H9 (cell line): ENCODE measurements around the gene UQCC3. TPM values are rescaled to one million over a fixed set of nuclear protein-coding genes. Genes with fewer than 3 reads are reported as not detected.
A peak's percentile ranks its signal among the peaks of the same experiment; 100 is the strongest.

Source experiments
- DNase-seq: peaks from one replicate; pipeline ENCODE4 v3.0.0-alpha.2; 2017
- H2AFZ ChIP-seq: one replicate; pipeline ENCODE4 v1.6.1; 2013; ENCODE audit warnings: mild to moderate bottlenecking, low read length, control low read depth, moderate library complexity
- H2AK5ac ChIP-seq: 2 replicates; pipeline ENCODE4 v1.6.1; 2013; ENCODE audit warnings: low read length, control low read depth, mixed read lengths; ENCODE audit not compliant: insufficient read length
- H2BK120ac ChIP-seq: one replicate; pipeline ENCODE4 v1.6.1; 2013; ENCODE audit warnings: low read depth, mild to moderate bottlenecking, low read length, control low read depth, inconsistent platforms; ENCODE audit not compliant: poor library complexity, severe bottlenecking
- H2BK12ac ChIP-seq: 2 replicates; pipeline ENCODE4 v1.6.1; 2013; ENCODE audit warnings: low read length, control low read depth, mixed read lengths, low read depth; ENCODE audit not compliant: insufficient read length
- H2BK15ac ChIP-seq: 2 replicates; pipeline ENCODE4 v1.6.1; 2013; ENCODE audit warnings: low read depth, low read length, control low read depth
- H2BK20ac ChIP-seq: one replicate; pipeline ENCODE4 v1.6.1; 2013; ENCODE audit warnings: low read depth, mild to moderate bottlenecking, low read length, control low read depth, inconsistent platforms; ENCODE audit not compliant: poor library complexity, severe bottlenecking
- H2BK5ac ChIP-seq: 2 replicates; pipeline ENCODE4 v1.6.1; 2013; ENCODE audit warnings: low read length, control low read depth, mixed read lengths; ENCODE audit not compliant: insufficient read length
- H3K14ac ChIP-seq: 2 replicates; pipeline ENCODE4 v1.6.1; 2013; ENCODE audit warnings: low read length, control low read depth; ENCODE audit not compliant: insufficient read depth
- H3K18ac ChIP-seq: 2 replicates; pipeline ENCODE4 v1.6.1; 2013; ENCODE audit warnings: low read depth, mild to moderate bottlenecking, mixed read lengths, low read length, control low read depth; ENCODE audit not compliant: insufficient read length
- H3K23ac ChIP-seq: 2 replicates; pipeline ENCODE4 v1.6.1; 2013; ENCODE audit warnings: low read length, control low read depth, mixed read lengths, low read depth; ENCODE audit not compliant: insufficient read length
- H3K23me2 ChIP-seq: 2 replicates; pipeline ENCODE4 v1.6.1; 2013; ENCODE audit warnings: low read depth, mild to moderate bottlenecking, mixed read lengths, low read length, control low read depth; ENCODE audit not compliant: insufficient read length, poor library complexity, severe bottlenecking
- H3K27ac ChIP-seq: 2 replicates; pipeline ENCODE4 v1.5.1; 2013; ENCODE audit warnings: low read length, control low read depth, mixed read lengths, low read depth; ENCODE audit not compliant: insufficient read length
- H3K27me3 ChIP-seq: 2 replicates; pipeline ENCODE4 v1.6.1; 2013; ENCODE audit warnings: low read length, control low read depth, inconsistent platforms; ENCODE audit not compliant: insufficient read depth
- H3K4ac ChIP-seq: 2 replicates; pipeline ENCODE4 v1.6.1; 2013; ENCODE audit warnings: low read depth, mild to moderate bottlenecking, control low read depth, inconsistent platforms, low read length, moderate library complexity
- H3K4me1 ChIP-seq: 2 replicates; pipeline ENCODE4 v1.6.1; 2013; ENCODE audit warnings: low read length, control low read depth, inconsistent platforms; ENCODE audit not compliant: insufficient read depth
- H3K4me2 ChIP-seq: 2 replicates; pipeline ENCODE4 v1.6.1; 2013; ENCODE audit warnings: low read length, control low read depth, mixed read lengths; ENCODE audit not compliant: insufficient read length, insufficient read depth
- H3K56ac ChIP-seq: 2 replicates; pipeline ENCODE4 v1.6.1; 2013; ENCODE audit warnings: low read depth, mild to moderate bottlenecking, mixed read lengths, low read length, control low read depth; ENCODE audit not compliant: insufficient read length
- H3K79me1 ChIP-seq: 2 replicates; pipeline ENCODE4 v1.6.1; 2013; ENCODE audit warnings: low read depth, mild to moderate bottlenecking, moderate library complexity, low read length, control low read depth, inconsistent platforms; ENCODE audit not compliant: insufficient read depth, poor library complexity, severe bottlenecking
- H3K79me2 ChIP-seq: 2 replicates; pipeline ENCODE4 v1.6.1; 2013; ENCODE audit warnings: low read length, control low read depth, inconsistent platforms; ENCODE audit not compliant: insufficient read depth
- H3K9ac ChIP-seq: 2 replicates; pipeline ENCODE4 v1.6.1; 2013; ENCODE audit warnings: low read length, control low read depth, mixed read lengths; ENCODE audit not compliant: insufficient read length; ENCODE audit errors: extremely low read depth
- H3K9me3 ChIP-seq: one replicate; pipeline ENCODE4 v1.6.1; 2013; ENCODE audit warnings: low read depth, low read length, inconsistent platforms; ENCODE audit not compliant: control insufficient read depth
- H3T11ph ChIP-seq: one replicate; pipeline ENCODE4 v1.6.1; 2013; ENCODE audit warnings: mild to moderate bottlenecking, low read length, control low read depth, inconsistent platforms
- H4K20me1 ChIP-seq: one replicate; pipeline ENCODE4 v1.6.1; 2013; ENCODE audit not compliant: control insufficient read depth, insufficient read length, insufficient read depth
- H4K5ac ChIP-seq: 2 replicates; pipeline ENCODE4 v1.6.1; 2013; ENCODE audit warnings: low read depth, mild to moderate bottlenecking, mixed read lengths, low read length, control low read depth; ENCODE audit not compliant: insufficient read length
- H4K8ac ChIP-seq: replicated peaks from 2 replicates; pipeline ENCODE4 v1.6.1; 2013; ENCODE audit warnings: low read length, control low read depth, mixed read lengths, low read depth; ENCODE audit not compliant: insufficient read length
- H4K91ac ChIP-seq: 2 replicates; pipeline ENCODE4 v1.6.1; 2013; ENCODE audit warnings: low read depth, mild to moderate bottlenecking, moderate library complexity, mixed read lengths, low read length, control low read depth; ENCODE audit not compliant: insufficient read length
- H3K27ac Mint-ChIP-seq, 3 experiments: 2 replicates in 2 of 3; 3 replicates in 1 of 3; pipeline ENCODE4 v1.8.0; 2020 to 2021; ENCODE audit warnings: mixed read lengths in 3 of 3, mild to moderate bottlenecking in 1 of 3, moderate library complexity in 1 of 3
- H3K27me3 Mint-ChIP-seq: 2 replicates; pipeline ENCODE4 v1.8.0; 2021; ENCODE audit warnings: low read depth, mild to moderate bottlenecking, moderate library complexity, mixed read lengths
- H3K36me3 Mint-ChIP-seq, 3 experiments: 2 replicates in 2 of 3; 3 replicates in 1 of 3; pipeline ENCODE4 v1.8.0; 2020 to 2021; ENCODE audit warnings: low read depth in 3 of 3, mixed read lengths in 3 of 3; ENCODE audit not compliant: insufficient read depth in 1 of 3
- H3K4me1 Mint-ChIP-seq, 2 experiments: 2 replicates each; pipeline ENCODE4 v1.8.0; 2020; ENCODE audit warnings: mixed read lengths in 2 of 2
- H3K4me3 Mint-ChIP-seq, 2 experiments: 2 replicates in 1 of 2; 3 replicates in 1 of 2; pipeline ENCODE4 v1.8.0; 2020 to 2021; ENCODE audit warnings: mild to moderate bottlenecking in 2 of 2, mixed read lengths in 2 of 2, moderate library complexity in 1 of 2
- H3K9me3 Mint-ChIP-seq, 2 experiments: 2 replicates in 1 of 2; 3 replicates in 1 of 2; pipeline ENCODE4 v1.8.0; 2020; ENCODE audit warnings: mild to moderate bottlenecking in 2 of 2, mixed read lengths in 2 of 2, moderate library complexity in 1 of 2
- WGBS: extraction: QIAGEN DNeasy Blood & Tissue Kit; methylation state at CpG from one replicate; pipeline ENCODE4 v1.1.7; 2013; ENCODE audit warnings: missing lambda C conversion rate, low lambda C conversion rate, mixed read lengths; ENCODE audit not compliant: insufficient read length; ENCODE audit errors: extremely low coverage; 5-methylcytosine and 5-hydroxymethylcytosine counted together
- total RNA-seq: library from RNA; stranded (reverse); gene quantifications from 2 replicates; pipeline ENCODE4 v1.2.1, GENCODE V29; 2021
- TF ChIP-seq, protein P1 (sequence below): fragments of 200-600 bp; sonication (generic); conservative IDR thresholded peaks from 3 replicates; pipeline ENCODE4 v1.8.0; 2021; ENCODE audit warnings: antibody characterized with exemption, mild to moderate bottlenecking

UQCC3 gene
- total RNA-seq, 1 experiment from 2014 or later: 11.1 TPM

DNA sequence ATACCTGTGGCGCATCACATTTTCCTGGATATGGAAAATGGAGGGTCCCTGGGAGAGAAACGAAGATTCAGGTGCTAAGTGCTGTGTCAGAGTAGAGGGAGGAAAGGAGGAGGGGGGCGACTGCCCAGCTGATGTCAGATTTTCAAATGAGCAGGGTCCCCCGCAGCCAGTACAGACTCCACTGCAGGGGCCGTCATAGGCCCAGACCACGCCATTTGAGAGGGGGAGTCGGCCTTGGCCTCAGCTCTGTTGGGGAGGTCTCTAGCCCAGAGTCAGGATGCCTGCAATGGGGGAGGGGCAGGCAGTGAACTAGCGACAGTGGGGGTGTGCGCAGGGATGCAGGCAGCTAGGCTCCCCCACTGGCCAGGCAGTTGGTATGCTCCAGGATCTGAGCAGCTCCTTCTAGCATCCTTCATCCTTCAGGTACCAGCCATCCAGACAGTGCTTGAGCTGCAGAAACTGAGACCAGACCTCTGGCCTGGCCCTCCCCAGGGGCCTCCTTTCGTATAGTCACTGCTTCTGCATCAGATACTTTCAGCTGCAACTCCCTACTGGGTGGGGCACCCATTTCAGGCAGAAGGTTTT lies 35.9 kb downstream of the UQCC3 start, which contains the start of the genes BSCL2 and GNG3:
BSCL2 (minus strand) TSS at position 148 of the 585 bp plus-strand sequence. CDS start 229 bp downstream, outside the sequence.
GNG3 (plus strand) TSS at position 400 of the 585 bp plus-strand sequence. CDS start 620 bp downstream, outside the sequence.
- Histone ChIP-seq H3K14ac (peak within 1 kb of the TSS; percentile 69), H2BK5ac (no peak within 1 kb of the TSS), H3K4me2 (peak within 1 kb of the TSS; percentile 99), H3K27ac (no peak within 1 kb of the TSS), H2BK120ac (no peak within 1 kb of the TSS), H2AK5ac (no peak within 1 kb of the TSS), H3K18ac (peak within 1 kb of the TSS; percentile 37), H3K23me2 (peaks cover 28% of the 10 kb centered on the region), H4K20me1 (no peaks in the 10 kb centered on the region), H4K5ac (no peak within 1 kb of the TSS), H3K4me1 (peaks cover 2% of the 10 kb centered on the region; the same call in 1 of the 2 replicates), H4K8ac (no peak within 1 kb of the TSS), H3K23ac (no peak within 1 kb of the TSS), H4K91ac (no peak within 1 kb of the TSS), H3K9me3 (no peaks in the 10 kb centered on the region), H2BK20ac (no peak within 1 kb of the TSS), H3K27me3 (no peaks in the 10 kb centered on the region), H3K79me1 (no peaks in the 10 kb centered on the region), H3T11ph (no peak within 1 kb of the TSS), H3K79me2 (no peaks in the 10 kb centered on the region; the same call in 1 of the 2 replicates), H3K4ac (no peak within 1 kb of the TSS), H2BK12ac (no peak within 1 kb of the TSS), H3K9ac (peak within 1 kb of the TSS; percentile 67), H2AFZ (no peak within 1 kb of the TSS), H2BK15ac (no peak within 1 kb of the TSS), H3K56ac (no peak within 1 kb of the TSS)
- Mint-ChIP-seq H3K36me3 (peaks cover 20 to 34% (median 22%) of the 10 kb centered on the region in 3 experiments), H3K27me3 (no peaks in the 10 kb centered on the region), H3K27ac (peak within 1 kb of the TSS; percentile 96 to 100 (median 97)), H3K4me3 (peak within 1 kb of the TSS; percentile 84 to 91), H3K4me1 (peaks cover 39 to 44% of the 10 kb centered on the region in 2 experiments), H3K9me3 (no peaks in the 10 kb centered on the region; a peak in 1 of 5 replicates)
- TF ChIP-seq, protein P1, sequence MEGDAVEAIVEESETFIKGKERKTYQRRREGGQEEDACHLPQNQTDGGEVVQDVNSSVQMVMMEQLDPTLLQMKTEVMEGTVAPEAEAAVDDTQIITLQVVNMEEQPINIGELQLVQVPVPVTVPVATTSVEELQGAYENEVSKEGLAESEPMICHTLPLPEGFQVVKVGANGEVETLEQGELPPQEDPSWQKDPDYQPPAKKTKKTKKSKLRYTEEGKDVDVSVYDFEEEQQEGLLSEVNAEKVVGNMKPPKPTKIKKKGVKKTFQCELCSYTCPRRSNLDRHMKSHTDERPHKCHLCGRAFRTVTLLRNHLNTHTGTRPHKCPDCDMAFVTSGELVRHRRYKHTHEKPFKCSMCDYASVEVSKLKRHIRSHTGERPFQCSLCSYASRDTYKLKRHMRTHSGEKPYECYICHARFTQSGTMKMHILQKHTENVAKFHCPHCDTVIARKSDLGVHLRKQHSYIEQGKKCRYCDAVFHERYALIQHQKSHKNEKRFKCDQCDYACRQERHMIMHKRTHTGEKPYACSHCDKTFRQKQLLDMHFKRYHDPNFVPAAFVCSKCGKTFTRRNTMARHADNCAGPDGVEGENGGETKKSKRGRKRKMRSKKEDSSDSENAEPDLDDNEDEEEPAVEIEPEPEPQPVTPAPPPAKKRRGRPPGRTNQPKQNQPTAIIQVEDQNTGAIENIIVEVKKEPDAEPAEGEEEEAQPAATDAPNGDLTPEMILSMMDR: no peak
- WGBS: no CpG with 5 or more reads among the region's 10 CpGs
- peak; percentile 99 for DNase-seq
